K562 (cell line): ENCODE measurements around the gene UBA1. TPM values are rescaled to one million over a fixed set of nuclear protein-coding genes. Genes with fewer than 3 reads are reported as not detected.

Experiments
- ATAC-seq: fragments of 200-7000 bp; cut with Tn5 transposase; 3 replicates; pipeline ENCODE4 v1.9.1; 2020; ENCODE audit warnings: moderate library complexity
- BruUV-seq: library from RNA; stranded (reverse); fragments of 400-500 nt; replicated peaks from 2 replicates; lab custom pipeline; 2021; lab: Mats Ljungman, UMichigan
- CTCF ChIA-PET: fragments of 300-600 bp; formaldehyde crosslinking; extraction: SDS; loops from one replicate; lab custom pipeline; 2021; ENCODE audit warnings: low intra/inter-chr PET ratio; lab: Yijun Ruan, JAX
- POLR2A ChIA-PET: fragments of 300-600, 350-650 bp; sonication (Branson Sonifier 250); formaldehyde crosslinking; extraction: SDS; loops from one replicate; lab custom pipeline; 2021; ENCODE audit warnings: antibody characterized with exemption, inconsistent platforms; lab: Yijun Ruan, JAX
- DNase-seq, 4 experiments: peaks; one replicate each; pipeline versions ENCODE4 v3.0.0 to v3.0.0-alpha.2; 2011 to 2018; ENCODE audit warnings: low spot score in 3 of 4, mixed read lengths in 3 of 4; ENCODE audit errors: extremely low read depth in 1 of 4
- FAIRE-seq: peaks from 2 replicates; lab custom pipeline; 2011; peaks lifted over from hg19 to GRCh38; lab: Jason Lieb, UNC
- H2AFZ ChIP-seq: 2 replicates; pipeline ENCODE4 v1.6.0; 2011; ENCODE audit warnings: low read depth, low read length, control low read depth, inconsistent platforms
- H3K27ac ChIP-seq: fragments of 200-600 bp; 3 replicates; pipeline ENCODE4 v1.8.0; 2011; ENCODE audit warnings: low read depth, mild to moderate bottlenecking, control low read depth, inconsistent platforms, low read length, moderate library complexity, mixed read lengths; ENCODE audit errors: extremely low read depth
- H3K27me3 ChIP-seq, 2 experiments: fragments of 300-600 bp in 1 of 2; 2 replicates in 1 of 2; 3 replicates in 1 of 2; pipeline versions ENCODE4 v1.6.0 to v1.8.0; 2011; ENCODE audit warnings: inconsistent platforms in 2 of 2, low read length in 2 of 2, mild to moderate bottlenecking in 1 of 2, mixed read lengths in 1 of 2, moderate library complexity in 1 of 2; ENCODE audit not compliant: control insufficient read depth in 2 of 2, insufficient read depth in 2 of 2
- H3K36me3 ChIP-seq: fragments of 300-600 bp; 3 replicates; pipeline ENCODE4 v1.8.0; 2011; ENCODE audit warnings: mild to moderate bottlenecking, low read length, inconsistent platforms; ENCODE audit not compliant: control insufficient read depth, insufficient read depth
- H3K4me1 ChIP-seq, 2 experiments: fragments of 200-600 bp in 1 of 2; replicated peaks in 1 of 2; 2 replicates in 1 of 2; 3 replicates in 1 of 2; pipeline versions ENCODE4 v1.5.1 to v1.8.0; 2011; ENCODE audit warnings: inconsistent platforms in 2 of 2, low read length in 2 of 2, mild to moderate bottlenecking in 1 of 2, mixed read lengths in 1 of 2, moderate library complexity in 1 of 2; ENCODE audit not compliant: control insufficient read depth in 2 of 2, insufficient read depth in 2 of 2
- H3K4me2 ChIP-seq: 2 replicates; pipeline ENCODE4 v1.6.1; 2011; ENCODE audit warnings: low read length, control low read depth, inconsistent platforms, mixed read lengths; ENCODE audit not compliant: insufficient read depth
- H3K4me3 ChIP-seq: fragments of 200-600 bp; sonication (generic), shearing (Covaris generic); 2 replicates; pipeline ENCODE4 v1.5.1; 2016; ENCODE audit warnings: control low read depth, inconsistent platforms
- H3K79me2 ChIP-seq: fragments of 200-600 bp; 3 replicates; pipeline ENCODE4 v1.8.0; 2011; ENCODE audit warnings: low read length, inconsistent platforms; ENCODE audit not compliant: control insufficient read depth, insufficient read depth
- H3K9ac ChIP-seq, 2 experiments: 2 replicates each; pipeline versions ENCODE4 v1.6.0 to v1.6.1; 2011; ENCODE audit warnings: low read depth in 2 of 2, low read length in 2 of 2, control low read depth in 1 of 2, inconsistent platforms in 1 of 2, mild to moderate bottlenecking in 1 of 2, mixed read lengths in 1 of 2; ENCODE audit not compliant: insufficient read depth in 1 of 2
- H3K9me1 ChIP-seq: one replicate; pipeline ENCODE4 v1.6.0; 2011; ENCODE audit warnings: inconsistent platforms, mild to moderate bottlenecking, low read length, moderate library complexity; ENCODE audit not compliant: control insufficient read depth, insufficient read depth
- H3K9me3 ChIP-seq: replicated peaks from 2 replicates; pipeline ENCODE4 v1.5.1; 2011; ENCODE audit warnings: low read depth, low read length, inconsistent platforms; ENCODE audit not compliant: control insufficient read depth, insufficient read depth
- H4K20me1 ChIP-seq: replicated peaks from 2 replicates; pipeline ENCODE4 v1.6.1; 2011; ENCODE audit warnings: low read length, inconsistent platforms, mixed read lengths; ENCODE audit not compliant: control insufficient read depth, insufficient read depth
- ARNT ChIP-seq, 2 experiments: fragments of 450-650 bp; IDR thresholded peaks; 2 replicates each; pipeline ENCODE4 v1.6.1; 2016; ENCODE audit warnings: mild to moderate bottlenecking in 1 of 2
- CHD2 ChIP-seq: IDR thresholded peaks from 2 replicates; pipeline ENCODE4 v1.6.1; 2011; ENCODE audit warnings: low read depth, low read length
- GABPA ChIP-seq: fragments of 200-800 bp; sonication (Bioruptor generic); conservative IDR thresholded peaks from 2 replicates; pipeline ENCODE4 v1.6.1; 2016; ENCODE audit warnings: low read depth, missing genetic modification characterization, missing compliant biosample characterization
- GTF2E2 ChIP-seq: fragments of 200-800 bp; sonication (Bioruptor generic); IDR thresholded peaks from 2 replicates; pipeline ENCODE4 v1.6.1; 2016; ENCODE audit warnings: missing genetic modification characterization, missing compliant biosample characterization
- NR3C1 ChIP-seq: sonication (generic); formaldehyde crosslinking; IDR thresholded peaks from 2 replicates; pipeline ENCODE4 v1.8.1; 2022; ENCODE audit warnings: missing genetic modification reagents
- POLR2A ChIP-seq: fragments of 450-650 bp; conservative IDR thresholded peaks from 2 replicates; pipeline ENCODE4 v1.6.1; 2016
- POLR2AphosphoS2 ChIP-seq: IDR thresholded peaks from 2 replicates; pipeline ENCODE4 v1.6.1; 2012; ENCODE audit warnings: low read length, improper control_type of control experiment
- SUPT5H ChIP-seq: fragments of 450-650 bp; IDR thresholded peaks from 2 replicates; pipeline ENCODE4 v1.6.1; 2016
- TBP ChIP-seq: optimal IDR thresholded peaks from 2 replicates; pipeline ENCODE3; 2011; ENCODE audit warnings: low read depth, low read length, improper control_type of control experiment
- TFAP4 ChIP-seq: sonication (generic); formaldehyde crosslinking; IDR thresholded peaks from 2 replicates; pipeline ENCODE4 v1.8.0; 2022; ENCODE audit warnings: missing genetic modification reagents, mild to moderate bottlenecking, moderate library complexity, borderline replicate concordance
- XRCC4 ChIP-seq: IDR thresholded peaks from one replicate; pipeline ENCODE4 v1.6.1; 2011; ENCODE audit not compliant: insufficient read depth, insufficient read length; ENCODE audit errors: extremely low read depth
- YBX1 ChIP-seq: fragments of 450-650 bp; IDR thresholded peaks from 2 replicates; pipeline ENCODE4 v1.7.1; 2016; ENCODE audit warnings: mild to moderate bottlenecking
- WGBS: fragments of 100-300 bp; shearing (Covaris generic); methylation state at CpG from one replicate; pipeline ENCODE4 v1.1.6; 2016; ENCODE audit warnings: low coverage, mixed read lengths; ENCODE audit not compliant: insufficient coverage; ENCODE audit errors: missing lambda C conversion rate; 5-methylcytosine and 5-hydroxymethylcytosine counted together
- in situ Hi-C: fragments of 300-500 bp; cut with MboI; formaldehyde crosslinking; loops from 4 replicates; pipeline ENCODE4 v1.15.0; 2018; ENCODE audit warnings: inconsistent platforms, mixed read lengths
- intact Hi-C: fragments of 100-400 bp; cut with micrococcal nuclease; formaldehyde crosslinking; loops from 2 replicates; pipeline ENCODE4 v1.14.2; 2022
- polyA plus RNA-seq, 8 experiments: library from polyadenylated mRNA; depleted of rRNA in 4 of 8; stranded (reverse) in 5 of 8; unstranded in 3 of 8; fragments of >200 nt; fragmentation: Nextera tagmentation in 2 of 8; fragmentation: Illumina TruSeq in 1 of 8; extraction: Ambion mirVana in 2 of 8; extraction: Trizol in 1 of 8; gene quantifications; 2 replicates each; pipeline versions ENCODE4 v1.2.1 to v1.2.3, GENCODE V29; 2011 to 2014; ENCODE audit warnings: inconsistent platforms in 1 of 8, missing spikeins in 1 of 8
- total RNA-seq, 7 experiments: library from RNA; depleted of rRNA in 6 of 7; stranded (reverse); fragments of >200 nt in 6 of 7; fragmentation: Illumina TruSeq in 2 of 7; extraction: Trizol in 2 of 7; gene quantifications; 2 replicates each; pipeline versions ENCODE4 v1.2.1 to v1.2.3, GENCODE V29; 2011 to 2021; ENCODE audit warnings: low replicate concordance in 1 of 7
- TF ChIP-seq, protein P1 (sequence below), 2 experiments: IDR thresholded peaks in 1 of 2; conservative IDR thresholded peaks in 1 of 2; 2 replicates each; pipeline ENCODE4 v1.6.1; 2016; ENCODE audit warnings: low read depth in 2 of 2, mild to moderate bottlenecking in 1 of 2, missing compliant biosample characterization in 1 of 2, missing genetic modification characterization in 1 of 2, moderate library complexity in 1 of 2
- TF ChIP-seq, protein P2 (sequence below): IDR thresholded peaks from 2 replicates; pipeline ENCODE4 v1.6.1; 2011; ENCODE audit not compliant: insufficient read length; ENCODE audit errors: extremely low read depth
- TF ChIP-seq, protein P3 (sequence below): fragments of 150-350 bp; IDR thresholded peaks from 2 replicates; pipeline ENCODE4 v1.6.1; 2014; ENCODE audit warnings: low read depth, mild to moderate bottlenecking, low read length, borderline replicate concordance

UBA1 gene
- total and polyA plus RNA-seq, 9 of the 15 experiments (the other 6 are each of a cell fraction or from before 2014, with no cell fraction given): 32.0 to 174 (median 93.6) TPM

GRCh38 chrX:47230136-47230868 is 36.7 kb downstream of the UBA1 start:
- H3K4me2 ChIP-seq: no peak overlapping the region
- CTCF ChIA-PET: no interaction called here
- BruUV-seq: no TSS peak
- POLR2A ChIA-PET: interaction anchor here (5.1 kb wide), 1 partner anchor 13 kb away, joined by 21 read pairs; the partner anchor contains the start of gene CDK16
- no peak for ATAC-seq
- no peaks in the 10 kb centered on the region for H3K9me3 ChIP-seq
- no peak for DNase-seq
- H2AFZ ChIP-seq: no peak overlapping the region
- no peaks in the 10 kb centered on the region for H3K9me1 ChIP-seq
- peaks cover 6 to 12% of the 10 kb centered on the region in 2 experiments; a peak in 4 of 5 replicates for H3K4me1 ChIP-seq
- in situ Hi-C loops: no loop called here
- intact Hi-C loops: no loop called here
- FAIRE-seq: no peak
- H3K9ac ChIP-seq: no peak overlapping the region
- H3K79me2 ChIP-seq: peaks cover 18% of the 10 kb centered on the region
- H3K27ac ChIP-seq: no peak overlapping the region
- H3K27me3 ChIP-seq: no peaks in the 10 kb centered on the region
- no peaks in the 10 kb centered on the region for H4K20me1 ChIP-seq
- peaks cover 33% of the 10 kb centered on the region; the same call in 2 of the 3 replicates for H3K36me3 ChIP-seq
- H3K4me3 ChIP-seq: no peak overlapping the region
- 51% methylated on average over 5 of the region's 5 CpGs for WGBS
- TF ChIP-seq YBX1 (no peak), POLR2A (peak; percentile 65), TBP (no peak), GTF2E2 (no peak), XRCC4 (no peak), TFAP4 (CRISPR knock-in tag) (no peak), ARNT (IDR thresholded peaks at IDR 0.05) (no peak), GABPA (no peak), NR3C1 (CRISPR knock-in tag) (no peak), CHD2 (no peak), SUPT5H (peak; percentile 72), POLR2AphosphoS2 (0 out of 2 replicates have a peak, but pooled peaks have one; percentile 46)
- TF ChIP-seq, protein P1, sequence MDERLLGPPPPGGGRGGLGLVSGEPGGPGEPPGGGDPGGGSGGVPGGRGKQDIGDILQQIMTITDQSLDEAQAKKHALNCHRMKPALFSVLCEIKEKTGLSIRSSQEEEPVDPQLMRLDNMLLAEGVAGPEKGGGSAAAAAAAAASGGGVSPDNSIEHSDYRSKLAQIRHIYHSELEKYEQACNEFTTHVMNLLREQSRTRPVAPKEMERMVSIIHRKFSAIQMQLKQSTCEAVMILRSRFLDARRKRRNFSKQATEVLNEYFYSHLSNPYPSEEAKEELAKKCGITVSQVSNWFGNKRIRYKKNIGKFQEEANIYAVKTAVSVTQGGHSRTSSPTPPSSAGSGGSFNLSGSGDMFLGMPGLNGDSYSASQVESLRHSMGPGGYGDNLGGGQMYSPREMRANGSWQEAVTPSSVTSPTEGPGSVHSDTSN (CRISPR knock-in tag; IDR thresholded peaks at IDR 0.05; ENCODE audit: low read depth): no peak
- TF ChIP-seq, protein P1 (tag; conservative IDR thresholded peaks at IDR 0.05; ENCODE audit: low read depth): no peak
- TF ChIP-seq, protein P2, sequence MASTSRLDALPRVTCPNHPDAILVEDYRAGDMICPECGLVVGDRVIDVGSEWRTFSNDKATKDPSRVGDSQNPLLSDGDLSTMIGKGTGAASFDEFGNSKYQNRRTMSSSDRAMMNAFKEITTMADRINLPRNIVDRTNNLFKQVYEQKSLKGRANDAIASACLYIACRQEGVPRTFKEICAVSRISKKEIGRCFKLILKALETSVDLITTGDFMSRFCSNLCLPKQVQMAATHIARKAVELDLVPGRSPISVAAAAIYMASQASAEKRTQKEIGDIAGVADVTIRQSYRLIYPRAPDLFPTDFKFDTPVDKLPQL: no peak
- TF ChIP-seq, protein P3, sequence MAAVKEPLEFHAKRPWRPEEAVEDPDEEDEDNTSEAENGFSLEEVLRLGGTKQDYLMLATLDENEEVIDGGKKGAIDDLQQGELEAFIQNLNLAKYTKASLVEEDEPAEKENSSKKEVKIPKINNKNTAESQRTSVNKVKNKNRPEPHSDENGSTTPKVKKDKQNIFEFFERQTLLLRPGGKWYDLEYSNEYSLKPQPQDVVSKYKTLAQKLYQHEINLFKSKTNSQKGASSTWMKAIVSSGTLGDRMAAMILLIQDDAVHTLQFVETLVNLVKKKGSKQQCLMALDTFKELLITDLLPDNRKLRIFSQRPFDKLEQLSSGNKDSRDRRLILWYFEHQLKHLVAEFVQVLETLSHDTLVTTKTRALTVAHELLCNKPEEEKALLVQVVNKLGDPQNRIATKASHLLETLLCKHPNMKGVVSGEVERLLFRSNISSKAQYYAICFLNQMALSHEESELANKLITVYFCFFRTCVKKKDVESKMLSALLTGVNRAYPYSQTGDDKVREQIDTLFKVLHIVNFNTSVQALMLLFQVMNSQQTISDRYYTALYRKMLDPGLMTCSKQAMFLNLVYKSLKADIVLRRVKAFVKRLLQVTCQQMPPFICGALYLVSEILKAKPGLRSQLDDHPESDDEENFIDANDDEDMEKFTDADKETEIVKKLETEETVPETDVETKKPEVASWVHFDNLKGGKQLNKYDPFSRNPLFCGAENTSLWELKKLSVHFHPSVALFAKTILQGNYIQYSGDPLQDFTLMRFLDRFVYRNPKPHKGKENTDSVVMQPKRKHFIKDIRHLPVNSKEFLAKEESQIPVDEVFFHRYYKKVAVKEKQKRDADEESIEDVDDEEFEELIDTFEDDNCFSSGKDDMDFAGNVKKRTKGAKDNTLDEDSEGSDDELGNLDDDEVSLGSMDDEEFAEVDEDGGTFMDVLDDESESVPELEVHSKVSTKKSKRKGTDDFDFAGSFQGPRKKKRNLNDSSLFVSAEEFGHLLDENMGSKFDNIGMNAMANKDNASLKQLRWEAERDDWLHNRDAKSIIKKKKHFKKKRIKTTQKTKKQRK: no peak
